Measurements from ENCODE around the gene TDP2.
"Not testable (repeated sequence)": the region's sequence is repeated elsewhere in the genome, so short reads cannot be mapped to it uniquely, and the experiment has no call there.

Gene TDP2

GRCh38 chr6:24683297-24684296 lies 16.9 kb upstream of the TDP2 start:
- intact Hi-C loops (cut with DNase I): no loop called here

DNA sequence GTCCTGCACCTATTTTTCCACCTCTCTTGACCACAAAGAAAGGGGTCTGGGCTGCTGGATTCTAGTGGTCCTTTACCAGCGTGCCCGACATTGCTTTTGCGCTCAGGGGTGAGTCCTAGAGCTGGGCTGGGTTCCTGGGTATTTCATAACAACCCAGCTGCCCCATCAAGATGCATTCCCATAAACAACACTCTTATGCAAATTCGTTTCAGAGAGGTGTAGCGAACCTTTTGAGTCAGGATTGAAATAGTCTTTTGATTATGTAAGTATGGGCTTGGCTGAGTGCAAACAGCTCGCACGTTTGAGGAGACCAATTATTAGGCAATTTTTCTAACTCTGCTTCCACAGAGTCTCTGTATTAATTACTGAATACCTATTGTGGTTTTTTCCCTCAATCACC lies 13.9 kb upstream of the TDP2 start:
- intact Hi-C loops (cut with DNase I): no loop called here
- DNase-seq: no peak

More at GRCh38 chr6:24683297-24684296, 16.9 kb upstream of the TDP2 start:
- no peak for DNase-seq

GRCh38 chr6:24678792-24679352 lies 12.2 kb upstream of the TDP2 start:
- intact Hi-C loops (cut with DNase I); DNase-seq: not testable (repeated sequence)

DNA sequence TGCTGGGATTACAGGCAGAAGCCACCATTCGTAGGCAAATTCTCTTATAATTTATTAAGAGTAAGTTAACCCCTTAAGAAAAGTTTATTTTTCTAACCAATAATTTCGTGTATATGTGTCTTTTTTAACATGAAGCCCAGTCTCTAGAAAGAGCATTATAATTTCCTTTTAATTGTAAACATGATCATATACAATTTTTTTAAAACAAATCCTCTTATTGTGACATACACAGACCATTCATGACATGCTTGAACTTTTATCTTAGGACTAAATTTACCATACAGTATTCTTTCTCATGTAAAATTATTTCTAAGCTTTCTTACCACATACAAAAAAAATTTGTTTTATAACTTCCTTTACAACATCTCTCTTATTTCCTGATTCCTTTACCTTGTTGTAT lies 6.9 kb upstream of the TDP2 start:
- intact Hi-C loops (cut with DNase I): no loop called here
- no peak for DNase-seq

DNA sequence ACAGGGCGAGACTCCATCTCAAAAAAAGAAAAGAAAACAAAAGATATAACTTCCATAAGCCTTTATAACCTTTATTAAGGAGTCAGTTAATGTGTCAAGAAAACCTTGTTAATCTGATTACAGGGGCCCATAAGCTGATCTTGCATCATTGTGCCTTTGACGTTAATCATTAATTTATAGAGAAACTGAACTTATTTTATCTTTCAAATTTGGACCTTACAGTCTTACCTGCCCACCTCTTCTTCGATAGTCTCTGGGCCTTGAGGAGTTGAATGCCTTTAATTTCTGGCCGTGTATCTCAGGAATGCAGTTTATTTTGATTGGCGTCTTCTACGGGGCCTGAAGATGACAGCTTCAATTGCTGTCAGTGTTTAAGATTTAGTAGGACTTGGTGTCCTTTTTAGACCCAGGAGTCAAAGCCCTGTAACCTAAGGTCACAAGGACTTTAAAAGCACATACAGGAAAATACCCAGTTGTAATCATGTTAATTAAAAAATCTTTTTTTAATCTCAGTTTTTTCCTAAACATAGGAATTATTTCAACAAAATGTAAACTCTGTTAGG lies 6.0 kb upstream of the TDP2 start:
- intact Hi-C loops (cut with DNase I): no loop called here

DNA sequence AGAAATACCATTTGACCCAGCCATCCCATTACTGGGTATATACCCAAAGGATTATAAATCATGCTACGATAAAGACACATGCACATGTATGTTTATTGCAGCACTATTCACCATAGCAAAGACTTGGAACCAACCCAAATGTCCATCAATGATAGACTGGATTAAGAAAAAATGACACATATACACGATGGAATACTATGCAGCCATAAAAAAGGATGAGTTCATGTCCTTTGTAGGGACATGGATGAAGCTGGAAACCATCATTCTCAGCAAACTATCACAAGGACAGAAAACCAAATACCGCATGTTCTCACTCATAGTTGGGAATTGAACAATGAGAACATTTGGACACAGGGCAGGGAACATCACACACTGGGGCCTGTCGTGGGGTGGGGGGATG lies 4.4 kb upstream of the TDP2 start:
- intact Hi-C loops (cut with DNase I); DNase-seq: not testable (repeated sequence)

More for the DNA sequence above, 6.0 kb upstream of the TDP2 start:
- no peak for DNase-seq

DNA sequence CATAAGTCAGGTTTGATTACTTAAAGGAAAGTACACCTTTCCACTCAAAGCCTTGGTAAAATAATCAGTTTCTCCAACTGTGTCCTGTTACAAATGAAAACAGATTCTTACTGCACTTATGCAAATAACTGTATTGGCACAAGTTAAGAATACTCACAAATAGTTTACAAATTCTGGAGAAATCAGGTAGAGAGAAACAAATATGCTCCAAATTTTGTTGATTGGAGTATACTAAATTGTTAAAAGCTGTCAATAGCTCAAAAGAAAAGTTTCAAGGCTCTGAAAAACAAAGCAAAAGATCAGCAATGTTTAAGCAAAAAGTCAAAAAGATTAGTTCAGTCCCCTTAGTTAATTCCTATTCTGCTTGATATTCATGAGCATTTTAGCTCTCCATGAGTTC lies 3.8 kb upstream of the TDP2 start:
- intact Hi-C loops (cut with DNase I); DNase-seq: not testable (repeated sequence)

DNA sequence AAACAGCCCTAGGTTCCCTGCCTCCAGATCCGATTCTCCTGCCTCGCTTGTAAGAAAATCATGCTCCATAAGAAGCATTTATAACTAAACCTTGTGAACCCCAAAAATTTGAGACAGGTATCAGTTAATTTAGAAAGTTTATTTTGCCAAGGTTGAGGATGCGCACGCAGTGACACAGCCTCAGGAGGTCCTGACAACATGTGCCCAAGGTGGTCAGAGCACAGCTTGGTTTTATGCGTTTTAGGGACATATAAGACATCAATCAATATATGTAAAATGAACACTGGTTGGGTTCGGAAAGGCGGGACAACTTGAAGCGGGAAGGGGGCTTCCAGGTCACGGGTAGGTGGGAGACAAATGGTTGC lies 2.3 kb upstream of the TDP2 start:
- DNase-seq: no peak
- intact Hi-C loops (cut with DNase I): no loop called here

DNA sequence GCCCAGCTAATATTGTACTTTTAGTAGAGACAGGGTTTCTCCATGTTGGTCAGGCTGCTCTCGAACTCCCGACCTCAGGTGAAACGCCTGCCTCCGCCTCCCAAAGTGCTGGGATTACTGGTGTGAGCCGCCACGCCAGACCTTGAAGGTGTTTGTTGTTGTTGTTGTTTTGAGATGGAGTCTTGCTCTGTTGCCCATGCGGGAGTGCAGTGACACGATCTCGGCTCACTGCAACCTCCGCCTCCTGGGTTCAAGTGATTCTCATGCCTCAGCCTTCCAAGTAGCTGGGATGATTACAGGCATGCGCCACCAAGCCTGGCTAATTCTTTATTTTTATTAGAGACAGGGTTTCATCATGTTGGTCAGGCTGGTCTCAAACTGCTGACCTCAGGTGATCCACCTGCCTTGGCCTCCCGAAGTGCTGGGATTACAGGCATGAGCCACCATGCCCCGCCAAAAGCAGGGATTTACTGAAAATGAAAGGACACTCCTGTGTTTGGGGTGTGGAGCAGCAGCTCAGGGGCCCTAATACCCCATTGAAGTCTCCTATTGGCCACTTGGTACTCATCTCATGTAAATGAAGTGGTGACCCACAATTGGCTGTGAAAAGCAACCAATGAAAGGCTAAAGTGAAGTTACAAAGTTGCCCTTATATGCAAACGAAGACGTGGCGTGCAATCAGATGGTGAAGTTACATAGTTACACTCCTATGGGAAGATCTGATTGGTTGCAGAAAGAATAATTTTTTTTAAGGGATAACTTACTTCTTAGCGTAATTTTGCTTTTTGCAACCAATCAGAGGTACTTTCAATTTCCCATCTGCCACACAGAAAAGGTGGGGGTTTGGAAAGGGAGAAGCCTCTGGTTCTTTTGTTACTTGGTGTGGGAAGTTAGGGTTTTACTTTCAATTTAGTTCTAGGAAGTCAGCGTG lies 1.6 kb upstream of the TDP2 start:
- DNase-seq; intact Hi-C loops (cut with DNase I): not testable (repeated sequence)

- intact Hi-C loops (cut with DNase I): loop anchor here (2.0 kb wide), 1 partner anchor 53 kb away; no protein-coding TSS in a partner anchor
- DNase-seq: no peak
Measured at GRCh38 chr6:24667378-24667803, 692 bp upstream of the TDP2 start.

DNA sequence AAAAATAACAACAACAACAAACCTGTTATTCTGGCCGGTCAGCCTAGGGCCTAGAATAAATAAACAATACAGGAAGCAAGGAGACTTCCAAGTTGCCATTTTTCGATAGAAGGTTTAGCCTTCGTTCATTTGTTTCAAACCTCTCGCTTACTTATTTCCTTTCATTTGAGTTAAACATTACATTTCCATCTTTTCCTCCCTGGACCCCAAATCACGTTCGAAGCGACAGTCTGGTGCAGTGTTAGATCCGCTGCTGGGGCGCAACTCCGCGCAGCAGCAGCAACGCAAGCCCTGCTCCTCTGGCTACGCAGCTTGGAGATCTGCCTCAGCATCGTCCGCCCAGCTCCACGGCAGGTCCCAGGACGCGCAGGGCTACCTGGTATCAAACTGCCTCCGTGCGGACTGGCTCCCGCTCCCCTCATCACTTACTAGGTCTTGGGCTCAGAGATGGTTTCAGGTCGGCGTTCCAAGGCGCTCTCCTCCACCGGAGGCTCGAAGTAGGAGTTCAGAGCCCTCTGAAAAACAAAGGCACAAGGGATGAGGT lies 530 bp downstream of the TDP2 start:
- DNase-seq: peak in 41 of 42 donors; percentile 12 to 76 (median 50)
- intact Hi-C loops (cut with DNase I): loop anchor here (2.0 kb wide), 1 partner anchor 55 kb away; no protein-coding TSS in a partner anchor

DNA sequence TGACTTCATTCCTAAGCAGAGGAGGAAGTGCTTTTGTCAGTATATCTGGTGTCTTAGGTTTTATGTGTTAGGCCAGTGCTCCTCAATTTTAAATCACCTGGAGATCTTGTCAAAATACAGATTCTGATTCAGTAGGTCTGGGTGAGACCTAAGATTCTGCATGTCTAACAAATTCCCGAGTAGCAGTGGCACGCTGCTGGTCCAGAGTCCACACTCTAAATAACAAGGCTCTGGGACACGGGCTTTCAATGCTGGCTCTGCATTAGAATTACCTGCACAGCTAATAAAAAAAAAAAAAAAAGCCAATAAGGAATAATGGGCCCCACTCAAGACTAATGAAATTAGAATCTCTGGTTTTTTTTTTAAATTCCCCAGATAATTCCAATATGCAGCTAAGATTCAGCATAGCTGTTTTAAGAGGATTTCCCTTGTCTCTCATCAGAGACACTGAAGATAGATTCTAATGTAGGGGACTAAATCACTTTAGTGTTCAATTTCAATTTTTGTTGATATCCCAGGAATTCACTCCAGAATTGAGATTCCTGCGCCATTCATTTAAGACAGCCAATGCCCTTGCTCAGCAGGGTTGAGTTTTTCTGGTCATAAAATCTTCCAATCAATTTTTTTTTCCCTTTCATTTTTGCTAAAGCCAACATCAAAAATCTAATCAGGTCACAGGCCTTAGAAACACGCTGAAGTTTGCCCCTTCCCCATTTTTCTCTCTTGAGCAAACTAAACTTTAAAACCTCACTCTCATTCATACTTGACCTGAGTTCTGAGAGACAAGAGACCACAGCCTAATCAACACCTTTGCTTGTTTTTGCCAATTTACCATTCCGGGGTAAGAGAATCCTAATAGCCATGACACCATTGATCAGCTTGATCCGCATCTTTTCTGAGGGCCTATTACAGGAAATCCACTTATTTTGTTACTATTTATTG lies 2.4 kb downstream of the TDP2 start:
- no peak for DNase-seq
- intact Hi-C loops (cut with DNase I): no loop called here

DNA sequence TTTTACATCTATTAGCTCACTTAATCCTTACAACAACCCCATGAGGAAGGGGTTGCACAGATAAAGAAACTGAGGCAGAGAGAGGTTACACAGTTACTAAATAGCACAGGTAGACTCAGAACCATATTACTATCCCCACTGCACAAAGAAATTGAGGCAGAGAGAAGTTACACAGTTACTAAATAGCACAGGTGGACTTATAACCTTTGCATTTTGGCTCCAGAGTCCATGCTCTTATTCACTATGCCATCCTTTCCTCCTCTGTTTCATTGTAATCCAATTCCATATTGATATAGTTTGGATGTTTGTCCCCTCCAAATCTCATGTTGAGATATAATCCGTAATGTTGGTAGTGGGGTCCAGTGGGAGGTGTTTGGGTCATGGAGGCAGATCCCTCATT lies 3.5 kb downstream of the TDP2 start:
- intact Hi-C loops (cut with DNase I): no loop called here
- no peak for DNase-seq

- no peak for DNase-seq
- intact Hi-C loops (cut with DNase I): no loop called here
Measured at GRCh38 chr6:24662236-24662635, 4.5 kb downstream of the TDP2 start.

- intact Hi-C loops (cut with DNase I); DNase-seq: not testable (repeated sequence)
Measured at GRCh38 chr6:24661759-24662158, 4.9 kb downstream of the TDP2 start.

GRCh38 chr6:24660105-24660504 lies 6.6 kb downstream of the TDP2 start:
- intact Hi-C loops (cut with DNase I): no loop called here
- DNase-seq: no peak

DNA sequence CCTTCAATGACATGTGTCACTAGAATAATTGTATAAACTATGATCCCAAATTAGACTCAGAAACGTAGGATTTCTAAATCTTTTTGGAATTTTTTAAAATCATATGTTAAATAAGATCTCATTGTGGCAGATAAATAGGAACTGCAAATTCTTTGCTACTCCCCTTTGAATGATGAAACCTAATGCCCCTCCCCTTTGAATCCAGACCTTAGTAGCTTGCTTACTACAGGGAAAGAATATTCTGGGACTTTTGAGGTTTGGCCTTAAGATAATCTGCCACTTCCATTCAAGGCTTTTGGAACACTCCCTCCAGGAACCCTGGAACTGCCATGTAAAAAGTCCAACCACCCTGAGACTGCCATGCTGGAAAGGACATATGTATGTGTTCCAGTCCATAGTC lies 7.1 kb downstream of the TDP2 start:
- intact Hi-C loops (cut with DNase I): no loop called here
- no peak for DNase-seq
